ENCODE data around the gene FOXP4. TPM values are rescaled to one million over a fixed set of nuclear protein-coding genes. Genes with fewer than 3 reads are reported as not detected.

Gene FOXP4
- total RNA-seq, 1 donor from 2014 or later: 22.4 TPM

- no peak for DNase-seq (ENCODE audit: low read depth)
- TF ChIP-seq CTCF (IDR thresholded peaks at IDR 0.05; ENCODE audit: insufficient read depth, low read length, poor library complexity, severe bottlenecking): no peak
- H3K27me3 ChIP-seq (ENCODE audit: control insufficient read depth, insufficient read depth, low read length): no peaks in the 10 kb centered on the region
- H3K36me3 ChIP-seq (ENCODE audit: control insufficient read depth, insufficient read depth, low read length): peaks cover 1% of the 10 kb centered on the region
- no peak overlapping the region for H3K4me3 ChIP-seq (ENCODE audit: low read depth, low read length)
Observed at GRCh38 chr6:41568202-41568584, 22.0 kb downstream of the FOXP4 start.

- TF ChIP-seq CTCF (IDR thresholded peaks at IDR 0.05; ENCODE audit: insufficient read depth, low read length, poor library complexity, severe bottlenecking): no peak
- H3K4me3 ChIP-seq (ENCODE audit: low read depth, low read length): no peak overlapping the region
- DNase-seq (ENCODE audit: low read depth): no peak
Observed at GRCh38 chr6:41568585-41569384, 22.6 kb downstream of the FOXP4 start.

GRCh38 chr6:41570259-41570615 lies 24.1 kb downstream of the FOXP4 start:
- no peak for TF ChIP-seq CTCF (IDR thresholded peaks at IDR 0.05; ENCODE audit: insufficient read depth, low read length, poor library complexity, severe bottlenecking)
- no peak overlapping the region for H3K4me3 ChIP-seq (ENCODE audit: low read depth, low read length)
- no peaks in the 10 kb centered on the region for H3K27me3 ChIP-seq (ENCODE audit: control insufficient read depth, insufficient read depth, low read length)
- no peak for DNase-seq (ENCODE audit: low read depth)
- H3K36me3 ChIP-seq (ENCODE audit: control insufficient read depth, insufficient read depth, low read length): peaks cover 1% of the 10 kb centered on the region

More at GRCh38 chr6:41568585-41569384, 22.6 kb downstream of the FOXP4 start:
- Histone ChIP-seq H3K27me3 (ENCODE audit: control insufficient read depth, insufficient read depth, low read length) (no peaks in the 10 kb centered on the region), H3K36me3 (ENCODE audit: control insufficient read depth, insufficient read depth, low read length) (peaks cover 1% of the 10 kb centered on the region)

GRCh38 chr6:41571021-41571780 lies 25.0 kb downstream of the FOXP4 start:
- no peak overlapping the region for H3K4me3 ChIP-seq (ENCODE audit: low read depth, low read length)
- TF ChIP-seq CTCF (IDR thresholded peaks at IDR 0.05; ENCODE audit: insufficient read depth, low read length, poor library complexity, severe bottlenecking): no peak
- no peaks in the 10 kb centered on the region for H3K27me3 ChIP-seq (ENCODE audit: control insufficient read depth, insufficient read depth, low read length)
- peaks cover 1% of the 10 kb centered on the region for H3K36me3 ChIP-seq (ENCODE audit: control insufficient read depth, insufficient read depth, low read length)
- no peak for DNase-seq (ENCODE audit: low read depth)

- Histone ChIP-seq H3K36me3 (ENCODE audit: control insufficient read depth, insufficient read depth, low read length) (peaks cover 1% of the 10 kb centered on the region), H3K27me3 (ENCODE audit: control insufficient read depth, insufficient read depth, low read length) (no peaks in the 10 kb centered on the region), H3K4me3 (ENCODE audit: low read depth, low read length) (no peak overlapping the region)
- DNase-seq (ENCODE audit: low read depth): no peak
- TF ChIP-seq CTCF (IDR thresholded peaks at IDR 0.05; ENCODE audit: insufficient read depth, low read length, poor library complexity, severe bottlenecking): no peak
Observed at GRCh38 chr6:41572613-41573012, 26.4 kb downstream of the FOXP4 start.
